Gastroesophageal sphincter (tissue), 3 donors: ENCODE results near the gene DIAPH3.

Experiments used
- CTCF ChIP-seq, 4 experiments: fragments of 200-600 bp in 2 of 4; fragments of 450-650 bp in 2 of 4; sonication (generic) in 1 of 4; IDR thresholded peaks; one replicate each; pipeline ENCODE4 v1.5.1; 2017 to 2019; ENCODE audit warnings: antibody characterized with exemption in 4 of 4, mild to moderate bottlenecking in 2 of 4, moderate library complexity in 2 of 4
- EP300 ChIP-seq: sonication (generic); formaldehyde crosslinking; IDR thresholded peaks from one replicate; pipeline ENCODE4 v1.6.1; 2017; ENCODE audit warnings: antibody characterized with exemption, mild to moderate bottlenecking
- POLR2A ChIP-seq, 2 donors: fragments of 450-650 bp; IDR thresholded peaks; one replicate each; pipeline ENCODE4 v1.6.1; 2017; ENCODE audit warnings: antibody characterized with exemption in 2 of 2, mild to moderate bottlenecking in 2 of 2, moderate library complexity in 1 of 2

GRCh38 chr13:59837101-59837500, 326.6 kb downstream of the DIAPH3 start:
- TF ChIP-seq POLR2A (IDR thresholded peaks at IDR 0.05) (no peak), EP300 (no peak), CTCF (IDR thresholded peaks at IDR 0.05) (no peak)
